HepG2 (cell line): ENCODE results near the gene SMARCD1. TPM values are rescaled to one million over a fixed set of nuclear protein-coding genes. Genes with fewer than 3 reads are reported as not detected.

ENCODE experiments used
- AFF4 ChIP-seq: sonication (generic); formaldehyde crosslinking; IDR thresholded peaks from 2 replicates; pipeline ENCODE4 v1.4.0; 2020; ENCODE audit warnings: missing genetic modification reagents
- ARHGAP35 ChIP-seq: sonication (generic); formaldehyde crosslinking; IDR thresholded peaks from 2 replicates; pipeline ENCODE4 v1.9.0; 2022; ENCODE audit warnings: mild to moderate bottlenecking, inconsistent platforms, moderate library complexity, missing genetic modification reagents, borderline replicate concordance
- FOXA3 ChIP-seq: IDR thresholded peaks from 2 replicates; pipeline ENCODE4 v1.6.1; 2016; ENCODE audit warnings: missing genetic modification reagents, missing compliant biosample characterization
- FOXO1 ChIP-seq: sonication (generic); formaldehyde crosslinking; IDR thresholded peaks from 2 replicates; pipeline ENCODE4 v1.4.0; 2020; ENCODE audit warnings: missing genetic modification reagents
- LRRFIP1 ChIP-seq: sonication (generic); formaldehyde crosslinking; conservative IDR thresholded peaks from 2 replicates; pipeline ENCODE4 v1.4.0; 2020; ENCODE audit warnings: missing genetic modification reagents
- RORA ChIP-seq: sonication (generic); formaldehyde crosslinking; IDR thresholded peaks from 2 replicates; pipeline ENCODE4 v1.5.0; 2020; ENCODE audit warnings: mild to moderate bottlenecking, missing genetic modification reagents, moderate library complexity
- ZBTB14 ChIP-seq: sonication (generic); formaldehyde crosslinking; IDR thresholded peaks from 2 replicates; pipeline ENCODE4 v1.4.0; 2020; ENCODE audit warnings: missing genetic modification reagents
- ZBTB4 ChIP-seq: sonication (generic); formaldehyde crosslinking; IDR thresholded peaks from 2 replicates; pipeline ENCODE4 v1.4.0; 2020; ENCODE audit warnings: missing genetic modification reagents, mild to moderate bottlenecking, borderline replicate concordance
- ZNF124 ChIP-seq: sonication (generic); formaldehyde crosslinking; IDR thresholded peaks from 2 replicates; pipeline ENCODE4 v1.4.0; 2020; ENCODE audit warnings: missing genetic modification reagents
- ZNF276 ChIP-seq: sonication (generic); formaldehyde crosslinking; IDR thresholded peaks from 2 replicates; pipeline ENCODE4 v1.4.0; 2020; ENCODE audit warnings: mild to moderate bottlenecking, low read depth, missing genetic modification reagents
- ZNF496 ChIP-seq: sonication (generic); formaldehyde crosslinking; IDR thresholded peaks from 2 replicates; pipeline ENCODE4 v1.8.1; 2023; ENCODE audit warnings: mild to moderate bottlenecking, moderate library complexity, missing genetic modification reagents; ENCODE audit not compliant: insufficient replicate concordance
- ZNF570 ChIP-seq: sonication (generic); formaldehyde crosslinking; IDR thresholded peaks from 2 replicates; pipeline ENCODE4 v1.4.0; 2020; ENCODE audit warnings: mild to moderate bottlenecking, missing genetic modification reagents, borderline replicate concordance
- ZNF776 ChIP-seq: sonication (generic); formaldehyde crosslinking; IDR thresholded peaks from 2 replicates; pipeline ENCODE4 v1.4.0; 2020; ENCODE audit warnings: mild to moderate bottlenecking, missing genetic modification reagents
- ZNF883 ChIP-seq: sonication (generic); formaldehyde crosslinking; IDR thresholded peaks from 2 replicates; pipeline ENCODE4 v1.5.1; 2020; ENCODE audit warnings: mild to moderate bottlenecking, missing genetic modification reagents; ENCODE audit errors: not compliant biosample characterization
- ZSCAN12 ChIP-seq: sonication (generic); formaldehyde crosslinking; IDR thresholded peaks from 2 replicates; pipeline ENCODE4 v1.9.0; 2021; ENCODE audit warnings: mild to moderate bottlenecking, missing genetic modification reagents
- polyA plus RNA-seq, 8 experiments: library from polyadenylated mRNA; depleted of rRNA in 3 of 8; stranded (reverse) in 7 of 8; unstranded in 1 of 8; fragments of >200 nt; fragmentation: Illumina TruSeq in 4 of 8; extraction: Trizol in 4 of 8; gene quantifications; 2 replicates each; pipeline versions ENCODE4 v1.2.1 to v1.2.3, GENCODE V29; 2011 to 2016; ENCODE audit warnings: low read depth in 4 of 8, missing spikeins in 1 of 8, mixed read lengths in 1 of 8; ENCODE audit not compliant: insufficient read depth in 1 of 8
- total RNA-seq, 5 experiments: library from RNA; depleted of rRNA; stranded (reverse); fragments of >200 nt; fragmentation: Illumina TruSeq; extraction: Trizol; gene quantifications; 2 replicates each; pipeline ENCODE4 v1.2.3, GENCODE V29; 2016; ENCODE audit warnings: low read depth in 1 of 5

Gene SMARCD1
- total and polyA plus RNA-seq, 2 of the 13 experiments (the other 11 are each of a cell fraction or from before 2014, with no cell fraction given) = 51.7 to 54.6 TPM

GRCh38 chr12:50074936-50075807 is 10.0 kb upstream of the SMARCD1 start (continued):
- TF ChIP-seq FOXA3 (CRISPR knock-in tag) = no peak; the same call in none of the 2 replicates
- peak; percentile 90 for TF ChIP-seq ZNF124 (CRISPR knock-in tag)
- TF ChIP-seq ZNF496 (CRISPR knock-in tag) = no peak
- no peak for TF ChIP-seq ZBTB4
- TF ChIP-seq RORA (CRISPR knock-in tag) = no peak
- TF ChIP-seq ZNF883 (CRISPR knock-in tag) = no peak
- TF ChIP-seq ARHGAP35 (CRISPR knock-in tag) = no peak
- TF ChIP-seq AFF4 = no peak
- TF ChIP-seq ZNF276 (CRISPR knock-in tag) = peak; percentile 33; the same call in 1 of the 2 replicates
- TF ChIP-seq ZNF776 (CRISPR knock-in tag) = no peak
- TF ChIP-seq ZBTB14 (CRISPR knock-in tag) = no peak
- TF ChIP-seq ZSCAN12 (CRISPR knock-in tag) = no peak
- no peak for TF ChIP-seq ZNF570 (CRISPR knock-in tag)
- no peak for TF ChIP-seq FOXO1
- no peak for TF ChIP-seq LRRFIP1 (CRISPR knock-in tag)
